ENCODE results near the gene GPR176. TPM values are rescaled to one million over a fixed set of nuclear protein-coding genes. Genes with fewer than 3 reads are reported as not detected.
"Not testable (repeated sequence)": the region's sequence is repeated elsewhere in the genome, so short reads cannot be mapped to it uniquely, and the experiment has no call there.

GPR176 gene
- polyA plus RNA-seq, 3 donors, result 0.68 to 4.6 (median 2.7) TPM

DNA sequence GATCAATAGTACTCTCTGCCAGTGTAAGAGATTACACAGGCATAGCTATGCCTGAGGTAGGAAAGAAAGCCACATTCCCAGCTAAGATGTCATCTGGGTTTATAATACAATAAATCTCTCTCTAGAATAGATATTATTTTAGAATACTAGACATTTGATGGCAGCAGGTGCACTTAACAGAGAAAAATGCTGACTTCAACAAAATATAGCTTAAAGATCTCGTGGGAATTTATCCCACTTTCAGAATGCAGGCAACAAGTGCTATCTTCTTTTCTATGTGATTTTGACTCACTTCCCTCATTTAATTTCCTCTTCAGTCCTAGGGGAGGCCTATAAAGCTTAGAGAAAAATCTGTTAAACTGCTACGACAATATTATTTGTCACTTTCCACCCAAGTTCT lies 76.5 kb downstream of the GPR176 start:
- no peak overlapping the region for H3K27ac ChIP-seq (ENCODE audit: low read depth, low read length)
- WGBS, 3 donors, result 73 to 86% (median 75%) methylated on average over 2 of the region's 2 CpGs

DNA sequence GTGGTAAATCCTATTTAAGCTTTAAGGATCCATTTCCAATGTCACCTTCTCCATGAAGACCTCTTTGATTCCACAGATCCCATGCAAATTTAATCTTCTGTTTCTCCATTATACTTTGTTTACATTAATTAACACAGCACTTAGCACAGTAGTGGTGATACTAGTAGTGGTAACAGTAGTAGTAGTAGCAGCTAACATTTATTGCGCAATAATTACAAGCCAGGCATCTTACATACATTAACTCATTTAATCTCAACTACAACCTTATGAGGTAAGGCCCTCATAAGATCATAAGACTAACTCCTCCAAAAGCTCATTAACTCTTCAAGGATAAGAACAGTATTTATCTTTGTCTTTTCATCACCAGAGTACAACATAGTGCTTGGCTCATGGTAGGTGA lies 82.6 kb downstream of the GPR176 start:
- H3K27ac ChIP-seq (ENCODE audit: low read depth, low read length), result no peak overlapping the region
- 97 to 100% (median 97%) methylated on average over 1 of the region's 1 CpG for WGBS, 3 donors

DNA sequence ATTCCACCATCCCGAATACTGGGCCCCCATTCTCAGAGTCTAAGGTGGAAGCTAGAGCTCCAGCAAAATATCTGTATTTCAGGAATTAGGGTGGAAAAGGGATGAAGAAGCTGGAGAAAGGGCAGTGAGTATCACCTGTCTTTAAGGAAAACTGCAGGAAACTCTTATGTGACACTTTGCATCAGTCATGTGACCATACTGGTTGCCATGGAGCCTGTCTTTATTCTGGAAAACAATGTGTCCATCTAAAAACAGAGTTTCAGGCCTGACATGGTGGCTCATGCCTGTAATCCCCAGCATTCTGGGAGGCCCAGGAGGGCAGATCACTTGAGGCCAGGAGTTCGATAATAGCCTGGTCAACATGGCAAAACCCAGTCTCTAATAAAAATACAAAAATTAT lies 84.5 kb downstream of the GPR176 start:
- 88 to 99% (median 97%) methylated on average over 2 of the region's 2 CpGs for WGBS, 3 donors
- H3K27ac ChIP-seq (ENCODE audit: low read depth, low read length), result no peak overlapping the region

GRCh38 chr15:39834256-39834655 lies 85.8 kb downstream of the GPR176 start:
- no peak overlapping the region for H3K27ac ChIP-seq (ENCODE audit: low read depth, low read length)

DNA sequence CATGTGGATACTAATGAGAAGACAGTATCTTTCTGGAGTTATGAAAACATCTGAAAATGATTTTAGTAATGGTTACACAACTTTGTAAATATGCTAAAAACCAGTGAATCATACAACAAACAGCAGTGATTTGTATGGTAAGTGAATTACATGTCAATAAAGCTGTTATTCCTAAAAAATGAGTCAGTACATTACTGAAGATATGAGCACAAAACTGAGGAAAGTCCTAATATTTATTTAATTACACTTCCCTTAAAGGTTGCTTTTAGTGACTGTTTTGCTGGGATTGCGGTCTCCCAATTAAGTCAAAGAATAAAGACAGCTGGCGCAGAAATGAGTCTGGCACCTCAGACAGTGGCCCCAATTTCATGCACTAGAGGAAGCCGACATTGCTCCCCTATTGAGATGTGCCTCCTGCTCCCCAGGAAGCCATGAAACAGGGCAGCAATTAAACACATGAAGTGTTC lies 86.5 kb downstream of the GPR176 start:
- H3K27ac ChIP-seq (ENCODE audit: low read depth, low read length), result no peak overlapping the region
- 89 to 92% (median 91%) methylated on average over 3 of the region's 3 CpGs for WGBS, 3 donors

GRCh38 chr15:39830166-39830565 lies 89.9 kb downstream of the GPR176 start:
- no peak overlapping the region for H3K27ac ChIP-seq (ENCODE audit: low read depth, low read length)
- 29 to 51% (median 49%) methylated on average over 1 of the region's 1 CpG for WGBS, 3 donors

DNA sequence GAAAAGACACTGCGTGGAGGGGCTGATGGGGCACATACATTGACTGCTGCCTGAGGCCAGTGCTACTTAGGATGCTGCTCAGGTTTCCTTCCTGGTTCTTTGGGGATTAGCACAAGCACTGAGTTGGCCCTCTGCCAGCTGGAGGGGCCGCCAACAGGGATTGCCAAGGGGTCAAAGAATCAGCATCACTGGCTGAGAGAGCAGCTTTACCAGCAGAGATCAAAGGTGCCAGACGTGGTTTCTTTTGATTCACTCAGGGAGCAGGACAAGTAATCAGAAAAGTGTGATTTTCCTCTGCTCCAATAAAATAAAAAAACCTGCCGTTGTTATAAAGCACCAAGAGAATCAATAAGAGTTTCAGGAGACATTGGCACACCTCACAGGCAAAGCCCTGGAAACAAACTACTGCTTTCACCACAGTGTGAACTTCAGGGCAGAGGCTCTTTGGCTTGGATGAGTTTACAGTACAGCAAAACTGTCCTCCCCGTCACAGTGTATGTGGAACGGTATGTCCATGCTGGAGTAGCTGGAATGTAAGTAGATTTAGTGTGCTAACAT lies 91.6 kb downstream of the GPR176 start:
- WGBS, 3 donors, result 50 to 68% (median 63%) methylated on average over 6 of the region's 6 CpGs

GRCh38 chr15:39826975-39827374 lies 93.1 kb downstream of the GPR176 start:
- WGBS, 3 donors, result 95 to 97% (median 96%) methylated on average over 2 of the region's 2 CpGs
- no peak overlapping the region for H3K27ac ChIP-seq (ENCODE audit: low read depth, low read length)

More for the DNA sequence above, 91.6 kb downstream of the GPR176 start:
- H3K27ac ChIP-seq (ENCODE audit: low read depth, low read length), result no peak overlapping the region

DNA sequence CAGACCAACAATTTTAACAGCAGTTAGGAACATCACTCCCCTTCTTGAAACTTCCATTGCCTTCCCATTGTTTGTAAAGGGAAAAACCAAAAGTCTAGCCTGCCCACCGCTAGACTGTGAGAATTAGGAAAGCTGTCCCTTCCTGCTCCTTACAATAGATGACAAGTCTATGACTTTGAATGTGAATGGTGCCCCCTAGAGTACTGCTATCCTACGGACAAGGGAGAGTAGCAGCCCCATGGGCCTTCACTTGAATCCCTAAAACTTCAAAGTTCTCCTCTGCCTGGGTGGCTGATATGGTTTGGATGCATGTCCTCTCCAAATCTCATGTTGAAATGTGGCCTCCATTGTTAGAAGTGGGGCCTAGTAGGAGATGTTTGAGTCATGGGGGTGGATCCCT lies 96.4 kb downstream of the GPR176 start:
- no peak overlapping the region for H3K27ac ChIP-seq (ENCODE audit: low read depth, low read length)
- WGBS, 3 donors, result 85 to 88% (median 85%) methylated on average over 2 of the region's 2 CpGs

- 37 to 63% (median 48%) methylated on average over 3 of the region's 3 CpGs for WGBS, 3 donors
- H3K27ac ChIP-seq (ENCODE audit: low read depth, low read length), result no peak overlapping the region
These were observed 99.9 kb downstream of the GPR176 start for GRCh38 chr15:39820050-39820602.

- 51 to 80% (median 68%) methylated on average over 3 of the region's 3 CpGs for WGBS, 3 donors
- H3K27ac ChIP-seq (ENCODE audit: low read depth, low read length), result no peak overlapping the region
These were observed 100.5 kb downstream of the GPR176 start for GRCh38 chr15:39819533-39819932.

DNA sequence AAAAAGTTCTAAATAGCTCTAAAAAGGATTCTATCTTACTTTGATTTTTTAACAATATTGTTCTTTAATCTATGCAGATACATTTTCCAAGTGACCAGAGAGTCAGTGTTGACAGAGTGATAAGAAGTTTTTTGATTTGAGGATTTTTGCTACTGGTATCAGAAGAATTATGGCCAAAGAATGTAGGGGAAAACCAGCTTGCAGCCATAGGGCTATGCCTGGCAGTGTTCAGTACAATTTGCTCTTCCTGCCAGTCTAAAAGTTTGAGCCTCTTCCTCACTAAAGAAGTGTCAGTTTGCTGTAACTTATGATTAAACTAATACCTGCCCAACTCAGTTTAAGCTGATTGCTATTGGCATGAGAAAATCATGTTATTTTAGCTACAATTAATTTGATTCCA lies 102.2 kb downstream of the GPR176 start:
- H3K27ac ChIP-seq (ENCODE audit: low read depth, low read length), result no peak overlapping the region

DNA sequence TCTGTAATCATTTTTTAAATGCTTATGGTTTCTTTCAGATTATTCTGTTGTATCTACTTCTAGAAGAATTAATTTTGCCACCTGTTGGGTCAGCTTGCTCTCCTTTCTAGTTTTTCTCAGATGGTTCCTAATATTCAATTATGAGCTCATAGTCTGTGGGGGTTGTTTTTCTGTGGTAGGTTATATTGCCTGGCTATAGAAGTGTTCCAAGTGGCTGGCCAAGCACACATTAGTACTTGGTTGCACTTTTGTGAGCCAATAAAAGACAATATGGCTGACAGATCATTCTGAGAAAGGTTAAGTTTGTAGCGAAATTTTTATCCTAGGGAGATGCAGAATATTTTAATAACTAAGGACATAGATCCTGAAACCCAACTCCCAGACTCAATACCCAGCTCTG lies 105.6 kb downstream of the GPR176 start:
- no peak overlapping the region for H3K27ac ChIP-seq (ENCODE audit: low read depth, low read length)
- WGBS, 3 donors, result 88 to 91% (median 89%) methylated on average over 1 of the region's 1 CpG

DNA sequence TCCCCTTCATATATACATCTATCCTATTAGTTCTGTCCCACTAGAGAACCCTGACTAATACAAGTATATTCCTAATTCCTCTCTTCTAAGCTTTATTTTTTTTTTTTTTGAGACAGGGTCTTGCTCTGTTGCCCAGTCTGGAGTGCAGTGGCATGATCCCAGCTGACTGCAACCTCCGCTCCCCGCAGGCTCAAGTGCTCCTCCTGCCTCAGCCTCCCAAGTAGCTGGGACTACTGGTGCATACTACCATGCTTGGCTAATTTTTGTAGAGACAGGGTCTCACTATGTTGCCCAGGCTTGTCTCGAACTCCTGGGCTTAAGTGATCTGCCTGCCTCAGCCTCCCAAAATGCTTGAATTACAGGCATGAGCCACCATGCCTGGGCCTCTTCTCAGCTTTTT lies 107.4 kb downstream of the GPR176 start:
- not testable (repeated sequence) for H3K27ac ChIP-seq (ENCODE audit: low read depth, low read length)
- whole genome bisulfite sequencing, 3 donors, result 94 to 99% (median 97%) methylated on average over 3 of the region's 3 CpGs

GRCh38 chr15:39808909-39809308 lies 111.2 kb downstream of the GPR176 start:
- H3K27ac ChIP-seq (ENCODE audit: low read depth, low read length), result no peak overlapping the region
- WGBS, 3 donors, result 53 to 70% (median 69%) methylated on average over 3 of the region's 3 CpGs

GRCh38 chr15:39807791-39808190 lies 112.3 kb downstream of the GPR176 start:
- no peak overlapping the region for H3K27ac ChIP-seq (ENCODE audit: low read depth, low read length)
- 84 to 92% (median 88%) methylated on average over 4 of the region's 4 CpGs for WGBS, 3 donors

GRCh38 chr15:39804026-39804425 lies 116.0 kb downstream of the GPR176 start:
- 54 to 73% (median 56%) methylated on average over 2 of the region's 2 CpGs for WGBS, 3 donors
- H3K27ac ChIP-seq (ENCODE audit: low read depth, low read length), result no peak overlapping the region

DNA sequence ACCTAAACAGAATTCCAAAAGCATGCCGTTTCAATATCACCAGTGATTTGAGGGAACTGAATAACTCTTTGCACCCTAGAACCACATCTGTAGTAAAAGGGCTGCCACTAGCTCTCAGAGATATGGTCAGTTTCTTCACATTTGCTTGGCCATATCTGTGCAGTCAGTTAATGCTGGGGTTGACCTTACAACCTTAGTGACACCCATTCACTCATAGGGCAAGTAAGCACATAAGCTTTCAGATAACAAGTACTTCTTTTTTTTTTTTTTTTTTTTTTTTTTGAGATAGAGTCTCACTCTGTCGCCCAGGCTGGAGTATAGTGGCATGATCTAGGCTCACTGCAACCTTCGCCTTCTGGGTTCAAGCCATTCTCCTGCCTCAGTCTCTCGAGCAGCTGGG lies 117.0 kb downstream of the GPR176 start:
- no peak overlapping the region for H3K27ac ChIP-seq (ENCODE audit: low read depth, low read length)
- WGBS, 3 donors, result 90 to 93% (median 92%) methylated on average over 4 of the region's 4 CpGs

- H3K27ac ChIP-seq (ENCODE audit: low read depth, low read length), result no peak overlapping the region
- WGBS, 3 donors, result 79 to 86% (median 84%) methylated on average over 19 of the region's 19 CpGs
These were observed 118.3 kb downstream of the GPR176 start for GRCh38 chr15:39801641-39802309.

DNA sequence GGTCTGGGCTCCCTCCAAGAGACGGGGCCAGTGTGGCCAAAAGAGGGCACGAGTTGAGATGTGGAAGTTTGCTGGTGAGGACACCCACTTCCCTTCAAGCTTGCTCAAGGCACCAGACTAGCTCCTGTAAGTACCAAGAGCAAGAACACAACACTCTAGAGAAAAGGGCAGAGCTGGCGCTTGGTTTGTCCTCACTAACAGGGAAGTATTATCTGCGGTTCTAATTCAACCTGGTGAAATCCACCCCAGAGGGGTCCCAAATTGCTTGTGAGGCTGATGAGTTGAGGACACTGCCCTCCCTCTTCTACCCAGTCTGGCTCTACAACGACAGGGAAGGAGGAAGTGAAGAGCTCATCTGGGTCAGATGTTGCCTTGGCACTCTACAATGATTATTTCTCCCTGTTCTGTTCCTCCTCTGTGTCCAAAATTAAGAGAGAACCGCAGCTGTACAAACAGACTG lies 120.5 kb downstream of the GPR176 start:
- WGBS, 3 donors, result 51 to 75% (median 56%) methylated on average over 6 of the region's 6 CpGs
- no peak overlapping the region for H3K27ac ChIP-seq (ENCODE audit: low read depth, low read length)

Data from adipose tissue (tissue), 3 donors.